H1 (cell line): ENCODE data around the gene ARFGEF3. TPM values are rescaled to one million over a fixed set of nuclear protein-coding genes. Genes with fewer than 3 reads are reported as not detected.

Experiments
- CTCF ChIA-PET: fragments of 300-600 bp; sonication (Branson Sonifier 250); formaldehyde crosslinking; loops from one replicate; lab custom pipeline; 2021; ENCODE audit not compliant: partially characterized antibody; lab: Charles Lee
- POLR2A ChIA-PET: fragments of 300-600 bp; sonication (Branson Sonifier 250); formaldehyde crosslinking; loops from one replicate; lab custom pipeline; 2021; ENCODE audit warnings: inconsistent platforms; ENCODE audit not compliant: partially characterized antibody; lab: Charles Lee
- DNase-seq, 2 experiments: peaks; one replicate each; pipeline versions ENCODE4 v3.0.0 to v3.0.0-alpha.2; 2010 to 2022; ENCODE audit warnings: low spot score in 2 of 2, low read depth in 1 of 2, mixed read lengths in 1 of 2
- FAIRE-seq: peaks from 2 replicates; lab custom pipeline; 2011; peaks lifted over from hg19 to GRCh38; lab: Jason Lieb, UNC
- H2AFZ ChIP-seq: 2 replicates; pipeline ENCODE4 v1.8.1; 2012; ENCODE audit warnings: low read length, inconsistent platforms
- H2AK5ac ChIP-seq: 2 replicates; pipeline ENCODE4 v1.6.1; 2013; ENCODE audit warnings: low read depth, low read length
- H2BK120ac ChIP-seq: replicated peaks from 2 replicates; pipeline ENCODE3; 2013; ENCODE audit warnings: low read depth, low read length, inconsistent platforms
- H2BK12ac ChIP-seq: 2 replicates; pipeline ENCODE4 v1.6.1; 2013; ENCODE audit warnings: low read depth, low read length
- H2BK15ac ChIP-seq: 2 replicates; pipeline ENCODE4 v1.6.1; 2013; ENCODE audit warnings: low read length
- H2BK20ac ChIP-seq: 2 replicates; pipeline ENCODE4 v1.6.1; 2013; ENCODE audit warnings: low read length
- H2BK5ac ChIP-seq: 2 replicates; pipeline ENCODE4 v1.6.1; 2013; ENCODE audit warnings: low read depth, low read length
- H3K14ac ChIP-seq: 2 replicates; pipeline ENCODE4 v1.6.1; 2013; ENCODE audit warnings: inconsistent platforms; ENCODE audit not compliant: insufficient read length
- H3K18ac ChIP-seq: 2 replicates; pipeline ENCODE4 v1.6.1; 2013; ENCODE audit warnings: low read length; ENCODE audit errors: extremely low read depth
- H3K23ac ChIP-seq: 2 replicates; pipeline ENCODE4 v1.6.1; 2013; ENCODE audit warnings: inconsistent platforms; ENCODE audit not compliant: insufficient read length
- H3K23me2 ChIP-seq: 2 replicates; pipeline ENCODE4 v1.6.1; 2013; ENCODE audit warnings: low read depth, low read length
- H3K27ac ChIP-seq: 2 replicates; pipeline ENCODE4 v1.6.1; 2011; ENCODE audit warnings: low read depth, low read length, inconsistent platforms
- H3K27me3 ChIP-seq, 4 experiments: replicated peaks in 1 of 4; 1 replicate in 1 of 4; 2 replicates in 3 of 4; pipeline versions ENCODE4 v1.6.1 to v1.8.1; 2011 to 2013; ENCODE audit warnings: low read length in 3 of 4, mild to moderate bottlenecking in 3 of 4, inconsistent platforms in 2 of 4, mixed read lengths in 2 of 4, moderate library complexity in 1 of 4; ENCODE audit not compliant: control insufficient read depth in 3 of 4, insufficient read depth in 3 of 4; ENCODE audit errors: extremely low read depth in 1 of 4
- H3K36me3 ChIP-seq, 4 experiments: 2 replicates each; pipeline versions ENCODE4 v1.6.1 to v1.8.1; 2011 to 2013; ENCODE audit warnings: mild to moderate bottlenecking in 4 of 4, low read length in 3 of 4, moderate library complexity in 2 of 4, control low read depth in 1 of 4, inconsistent platforms in 1 of 4; ENCODE audit not compliant: insufficient read depth in 4 of 4, control insufficient read depth in 2 of 4
- H3K4ac ChIP-seq: replicated peaks from 2 replicates; pipeline ENCODE3; 2013; ENCODE audit warnings: low read length, low read depth, mixed read lengths, inconsistent platforms; ENCODE audit not compliant: insufficient read length
- H3K4me1 ChIP-seq, 4 experiments: replicated peaks in 1 of 4; 1 replicate in 1 of 4; 2 replicates in 3 of 4; pipeline versions ENCODE4 v1.6.1 to v1.8.1; 2011 to 2013; ENCODE audit warnings: low read length in 3 of 4, inconsistent platforms in 2 of 4, mixed read lengths in 1 of 4; ENCODE audit not compliant: insufficient read depth in 4 of 4, control insufficient read depth in 3 of 4
- H3K4me2 ChIP-seq, 2 experiments: 2 replicates each; pipeline versions ENCODE4 v1.6.1 to v1.8.1; 2011 to 2013; ENCODE audit warnings: low read depth in 2 of 2, low read length in 2 of 2, control low read depth in 1 of 2, inconsistent platforms in 1 of 2, mild to moderate bottlenecking in 1 of 2; ENCODE audit not compliant: insufficient read depth in 1 of 2
- H3K4me3 ChIP-seq, 4 experiments: fragments of 200-600, 300-600 bp in 1 of 4; sonication (generic), shearing (Covaris generic), sonication (Bioruptor Twin) in 1 of 4; 2 replicates each; pipeline versions ENCODE4 v1.5.1 to v1.8.1; 2011 to 2016; ENCODE audit warnings: low read length in 4 of 4, low read depth in 3 of 4, control low read depth in 2 of 4, inconsistent platforms in 2 of 4, mild to moderate bottlenecking in 2 of 4, mixed read lengths in 1 of 4, moderate library complexity in 1 of 4; ENCODE audit not compliant: insufficient read depth in 2 of 4; ENCODE audit errors: extremely low read depth in 1 of 4
- H3K56ac ChIP-seq: replicated peaks from 2 replicates; pipeline ENCODE3; 2013; ENCODE audit warnings: low read depth, mild to moderate bottlenecking, mixed read lengths, low read length, inconsistent platforms; ENCODE audit not compliant: insufficient read length
- H3K79me1 ChIP-seq: 2 replicates; pipeline ENCODE4 v1.6.1; 2013; ENCODE audit warnings: low read depth, low read length, control low read depth
- H3K79me2 ChIP-seq, 2 experiments: 2 replicates each; pipeline versions ENCODE4 v1.6.1 to v1.8.1; 2012 to 2013; ENCODE audit warnings: low read length in 2 of 2, mild to moderate bottlenecking in 2 of 2, inconsistent platforms in 1 of 2; ENCODE audit not compliant: insufficient read depth in 2 of 2, control insufficient read depth in 1 of 2
- H3K9ac ChIP-seq, 4 experiments: replicated peaks in 1 of 4; 1 replicate in 1 of 4; 2 replicates in 3 of 4; pipeline versions ENCODE4 v1.6.1 to v1.8.1; 2011 to 2013; ENCODE audit warnings: low read depth in 3 of 4, low read length in 3 of 4, control low read depth in 2 of 4, mild to moderate bottlenecking in 2 of 4, moderate library complexity in 2 of 4, inconsistent platforms in 1 of 4; ENCODE audit errors: extremely low read depth in 1 of 4
- H3K9me3 ChIP-seq, 2 experiments: 2 replicates each; pipeline versions ENCODE4 v1.6.1 to v1.8.1; 2012 to 2013; ENCODE audit warnings: mild to moderate bottlenecking in 2 of 2, moderate library complexity in 2 of 2, control low read depth in 1 of 2, inconsistent platforms in 1 of 2, low read depth in 1 of 2, low read length in 1 of 2, mixed read lengths in 1 of 2; ENCODE audit not compliant: insufficient read depth in 2 of 2
- H4K20me1 ChIP-seq, 2 experiments: replicated peaks in 1 of 2; 2 replicates each; pipeline versions ENCODE3 to v1.8.1; 2011 to 2013; ENCODE audit warnings: inconsistent platforms in 2 of 2, low read length in 2 of 2, mild to moderate bottlenecking in 1 of 2; ENCODE audit not compliant: insufficient read depth in 2 of 2, control insufficient read depth in 1 of 2
- H4K5ac ChIP-seq: 2 replicates; pipeline ENCODE4 v1.6.1; 2013; ENCODE audit warnings: low read length, low read depth, mixed read lengths, inconsistent platforms; ENCODE audit not compliant: insufficient read length
- H4K8ac ChIP-seq: 2 replicates; pipeline ENCODE4 v1.8.0; 2013; ENCODE audit warnings: mild to moderate bottlenecking, moderate library complexity, low read length, inconsistent platforms; ENCODE audit not compliant: insufficient read depth; ENCODE audit errors: extremely low read depth
- H4K91ac ChIP-seq: replicated peaks from 2 replicates; pipeline ENCODE3; 2013; ENCODE audit warnings: low read length, mixed read lengths, inconsistent platforms; ENCODE audit not compliant: insufficient read length
- RAD21 ChIP-seq, 2 experiments: IDR thresholded peaks in 1 of 2; conservative IDR thresholded peaks in 1 of 2; 2 replicates each; pipeline ENCODE4 v1.6.1; 2011; ENCODE audit warnings: low read depth in 2 of 2, low read length in 2 of 2, improper control_type of control experiment in 1 of 2, inconsistent platforms in 1 of 2, mild to moderate bottlenecking in 1 of 2, moderate library complexity in 1 of 2
- SRF ChIP-seq: IDR thresholded peaks from 2 replicates; pipeline ENCODE4 v1.6.1; 2011; ENCODE audit warnings: mild to moderate bottlenecking, low read depth, low read length, moderate library complexity
- WGBS, 2 experiments: shearing (Covaris generic) in 1 of 2; methylation state at CpG; one replicate each; pipeline versions ENCODE4 v1.1.6 to v1.1.7; 2013 to 2015; ENCODE audit warnings: low lambda C conversion rate in 2 of 2, mixed read lengths in 2 of 2, inconsistent platforms in 1 of 2, low coverage in 1 of 2, missing lambda C conversion rate in 1 of 2; ENCODE audit not compliant: insufficient replicate concordance in 2 of 2, insufficient coverage in 1 of 2, insufficient read length in 1 of 2; ENCODE audit errors: extremely low coverage in 1 of 2, missing lambda C conversion rate in 1 of 2; 5-methylcytosine and 5-hydroxymethylcytosine counted together
- polyA plus RNA-seq, 7 experiments: library from polyadenylated mRNA; depleted of rRNA in 3 of 7; stranded (reverse) in 5 of 7; unstranded in 2 of 7; fragments of >200 nt in 5 of 7; fragments of 200-250 nt in 2 of 7; gene quantifications; 1 replicate in 5 of 7; 2 replicates in 1 of 7; 4 replicates in 1 of 7; pipeline versions ENCODE4 v1.2.1 to v1.2.3, GENCODE V29; 2011 to 2013; ENCODE audit warnings: missing spikeins in 2 of 7, mixed read lengths in 2 of 7
- total RNA-seq: library from RNA; stranded (reverse); fragmentation: NEBNext Ultra II Directional; extraction: Animal tissue kit (Norgen Biotek cat#: 25700); gene quantifications from 2 replicates; pipeline ENCODE4 v1.2.1, GENCODE V29; 2021
- TF ChIP-seq, protein P1 (sequence below), 3 experiments: IDR thresholded peaks; 1 replicate in 2 of 3; 2 replicates in 1 of 3; pipeline versions ENCODE4 v1.5.1 to v1.6.1; 2011; ENCODE audit warnings: low read length in 3 of 3, mild to moderate bottlenecking in 3 of 3, inconsistent platforms in 2 of 3, low read depth in 1 of 3, moderate library complexity in 1 of 3; ENCODE audit not compliant: insufficient read depth in 1 of 3; ENCODE audit errors: control extremely low read depth in 1 of 3

Gene ARFGEF3
- total and polyA plus RNA-seq, 2 of the 8 experiments (the other 6 are each of a cell fraction or from before 2014, with no cell fraction given), result 5.8 to 23.2 TPM

- H2BK5ac ChIP-seq, result no peak overlapping the region
- no peak overlapping the region for H3K18ac ChIP-seq
- H3K4me1 ChIP-seq, result peaks cover 0 to 4% (median 0%) of the 10 kb centered on the region in 4 experiments; a peak in 1 of 7 replicates
- no peak overlapping the region for H2BK20ac ChIP-seq
- no peaks in the 10 kb centered on the region for H4K20me1 ChIP-seq
- no peak overlapping the region for H3K9ac ChIP-seq
- H2BK12ac ChIP-seq, result no peak overlapping the region
- H3K14ac ChIP-seq, result no peak overlapping the region
- DNase-seq (no peak), FAIRE-seq (peak; percentile 91)
- ChIA-PET CTCF (interaction anchor here (0.6 to 4.9 kb wide), 50 partner anchors 8 to 288 kb away, joined by 3 to 111 read pairs (median 4); no protein-coding TSS in a partner anchor), POLR2A (interaction anchor here (0.9 to 1.8 kb wide), 3 partner anchors 12 to 21 kb away, joined by 3 to 9 read pairs (median 3); no protein-coding TSS in a partner anchor)
- no peak overlapping the region for H2AK5ac ChIP-seq
- no peaks in the 10 kb centered on the region for H3K27me3 ChIP-seq
- H3K4me3 ChIP-seq, result no peak overlapping the region
- no peak overlapping the region for H3K27ac ChIP-seq
- H3K56ac ChIP-seq, result no peak overlapping the region
- H4K91ac ChIP-seq, result no peak overlapping the region
- no peaks in the 10 kb centered on the region for H3K79me1 ChIP-seq
- H2BK120ac ChIP-seq, result no peak overlapping the region
- H3K4me2 ChIP-seq, result no peak overlapping the region
- 91% methylated on average over 2 of the region's 2 CpGs; no CpG with 5 or more reads in 1 of the 2 experiments for WGBS, 2 experiments
- H2BK15ac ChIP-seq, result no peak overlapping the region
- no peak overlapping the region for H4K5ac ChIP-seq
- no peak overlapping the region for H3K23ac ChIP-seq
- no peak overlapping the region for H3K4ac ChIP-seq
- H3K23me2 ChIP-seq, result peaks cover 2% of the 10 kb centered on the region; the same call in 1 of the 2 replicates
- H4K8ac ChIP-seq, result no peak overlapping the region
- no peak overlapping the region for H2AFZ ChIP-seq
- no peaks in the 10 kb centered on the region for H3K36me3 ChIP-seq
- H3K9me3 ChIP-seq, result no peaks in the 10 kb centered on the region
- no peaks in the 10 kb centered on the region for H3K79me2 ChIP-seq
- peak; percentile 72 to 75 for TF ChIP-seq RAD21 (IDR thresholded peaks at IDR 0.05 in 1 of 2, conservative IDR thresholded peaks at IDR 0.05 in 1 of 2; ENCODE audit: low read depth in 2 of 2, low read length in 2 of 2)
- TF ChIP-seq SRF, result no peak
- TF ChIP-seq, protein P1, sequence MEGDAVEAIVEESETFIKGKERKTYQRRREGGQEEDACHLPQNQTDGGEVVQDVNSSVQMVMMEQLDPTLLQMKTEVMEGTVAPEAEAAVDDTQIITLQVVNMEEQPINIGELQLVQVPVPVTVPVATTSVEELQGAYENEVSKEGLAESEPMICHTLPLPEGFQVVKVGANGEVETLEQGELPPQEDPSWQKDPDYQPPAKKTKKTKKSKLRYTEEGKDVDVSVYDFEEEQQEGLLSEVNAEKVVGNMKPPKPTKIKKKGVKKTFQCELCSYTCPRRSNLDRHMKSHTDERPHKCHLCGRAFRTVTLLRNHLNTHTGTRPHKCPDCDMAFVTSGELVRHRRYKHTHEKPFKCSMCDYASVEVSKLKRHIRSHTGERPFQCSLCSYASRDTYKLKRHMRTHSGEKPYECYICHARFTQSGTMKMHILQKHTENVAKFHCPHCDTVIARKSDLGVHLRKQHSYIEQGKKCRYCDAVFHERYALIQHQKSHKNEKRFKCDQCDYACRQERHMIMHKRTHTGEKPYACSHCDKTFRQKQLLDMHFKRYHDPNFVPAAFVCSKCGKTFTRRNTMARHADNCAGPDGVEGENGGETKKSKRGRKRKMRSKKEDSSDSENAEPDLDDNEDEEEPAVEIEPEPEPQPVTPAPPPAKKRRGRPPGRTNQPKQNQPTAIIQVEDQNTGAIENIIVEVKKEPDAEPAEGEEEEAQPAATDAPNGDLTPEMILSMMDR (IDR thresholded peaks at IDR 0.05; ENCODE audit: control extremely low read depth in 1 of 3, insufficient read depth in 1 of 3, low read depth in 1 of 3, low read length in 3 of 3), result peak in 2 of 3 experiments; percentile 51 to 64; a peak in 3 of 4 replicates
Observed at GRCh38 chr6:138211048-138211581, 49.4 kb downstream of the ARFGEF3 start.
